OCI-LY7 (cell line): Measurements from ENCODE around the gene ACOT13. TPM values are rescaled to one million over a fixed set of nuclear protein-coding genes. Genes with fewer than 3 reads are reported as not detected.
"Not testable (repeated sequence)": the region's sequence is repeated elsewhere in the genome, so short reads cannot be mapped to it uniquely, and the experiment has no call there.

Source experiments
- BruUV-seq: library from RNA; stranded (reverse); fragments of 400-500 nt; replicated peaks from 2 replicates; lab custom pipeline; 2021; lab: Mats Ljungman, UMichigan
- CTCF ChIA-PET: fragments of 300-600 bp; sonication (Branson Sonifier 250); formaldehyde crosslinking; loops from one replicate; lab custom pipeline; 2022; ENCODE audit warnings: antibody characterized with exemption; ENCODE audit not compliant: unreplicated experiment; lab: Charles Lee
- POLR2A ChIA-PET: fragments of 300-600 bp; sonication (Branson Sonifier 250); formaldehyde crosslinking; loops from one replicate; lab custom pipeline; 2022; ENCODE audit warnings: antibody characterized with exemption; lab: Charles Lee
- DNase-seq: peaks from one replicate; pipeline ENCODE4 v3.0.0-alpha.2; 2015; ENCODE audit warnings: low spot score
- H2AFZ ChIP-seq: fragments of 200-600 bp; sonication (generic), shearing (Covaris generic); 2 replicates; pipeline ENCODE4 v1.6.1; 2014; ENCODE audit warnings: mild to moderate bottlenecking, antibody characterized with exemption, low read length, moderate library complexity
- H3K27ac ChIP-seq: fragments of 200-600 bp; sonication (generic); 2 replicates; pipeline ENCODE4 v1.5.1; 2014; ENCODE audit warnings: mixed run types, low read depth, mild to moderate bottlenecking, moderate library complexity, low read length, inconsistent platforms; ENCODE audit not compliant: poor library complexity, severe bottlenecking
- H3K36me3 ChIP-seq: fragments of 200-600 bp; sonication (generic); 2 replicates; pipeline ENCODE4 v1.6.1; 2014; ENCODE audit warnings: mild to moderate bottlenecking, antibody characterized with exemption, low read length, moderate library complexity, mixed read lengths; ENCODE audit not compliant: insufficient read depth
- H3K4me1 ChIP-seq: fragments of 200-600 bp; sonication (generic); 2 replicates; pipeline ENCODE4 v1.5.1; 2014; ENCODE audit warnings: mild to moderate bottlenecking, low read length; ENCODE audit not compliant: insufficient read depth, poor library complexity, severe bottlenecking
- H3K4me2 ChIP-seq: fragments of 200-600 bp; sonication (generic); 2 replicates; pipeline ENCODE4 v1.6.1; 2014; ENCODE audit warnings: mild to moderate bottlenecking, low read length
- H3K4me3 ChIP-seq: fragments of 200-600 bp; sonication (generic); 2 replicates; pipeline ENCODE4 v1.5.1; 2014; ENCODE audit warnings: mild to moderate bottlenecking, low read depth, low read length; ENCODE audit not compliant: poor library complexity, severe bottlenecking
- H3K79me2 ChIP-seq: fragments of 200-600 bp; sonication (generic); 2 replicates; pipeline ENCODE4 v1.6.1; 2016; ENCODE audit warnings: low read depth, mild to moderate bottlenecking, low read length, moderate library complexity, mixed read lengths; ENCODE audit not compliant: insufficient read depth
- H3K9me2 ChIP-seq: fragments of 200-600 bp; sonication (generic); 2 replicates; pipeline ENCODE4 v1.6.1; 2016; ENCODE audit warnings: mild to moderate bottlenecking, low read length, mixed read lengths; ENCODE audit not compliant: insufficient read depth
- H3K9me3 ChIP-seq: fragments of 200-600 bp; sonication (generic); 2 replicates; pipeline ENCODE4 v1.6.1; 2014; ENCODE audit warnings: mild to moderate bottlenecking, mixed run types, low read length, mixed read lengths
- H4K20me1 ChIP-seq: fragments of 200-600 bp; sonication (generic); 2 replicates; pipeline ENCODE4 v1.6.1; 2014; ENCODE audit warnings: mild to moderate bottlenecking, antibody characterized with exemption, low read length, moderate library complexity, mixed read lengths; ENCODE audit not compliant: insufficient read depth
- CTCF ChIP-seq: fragments of 200-600 bp; sonication (generic); conservative IDR thresholded peaks from 2 replicates; pipeline ENCODE4 v1.5.1; 2014; ENCODE audit warnings: mild to moderate bottlenecking, antibody characterized with exemption, low read length, moderate library complexity, mixed read lengths
- EZH2phosphoT487 ChIP-seq: fragments of 200-600 bp; sonication (generic); IDR thresholded peaks from 2 replicates; pipeline ENCODE4 v1.6.1; 2018; ENCODE audit warnings: low read depth, borderline replicate concordance, mild to moderate bottlenecking, mixed run types, antibody characterized with exemption, low read length, moderate library complexity, mixed read lengths
- intact Hi-C: fragments of 100-400 bp; cut with micrococcal nuclease; formaldehyde crosslinking; loops from one replicate; pipeline ENCODE4 v1.10.0; 2022; ENCODE audit not compliant: unreplicated experiment
- total RNA-seq, 2 experiments: library from RNA; depleted of rRNA in 1 of 2; stranded (reverse); fragments of >200 nt in 1 of 2; shearing (Covaris generic) in 1 of 2; gene quantifications; 2 replicates each; pipeline ENCODE4 v1.2.3, GENCODE V29; 2014 to 2022

The ACOT13 gene
- total RNA-seq, 2 experiments from 2014 or later = 4.1 to 16.4 TPM

GRCh38 chr6:24671077-24671476 is 4.2 kb downstream of the ACOT13 start:
- intact Hi-C loops, H3K9me2 ChIP-seq, H2AFZ ChIP-seq, H3K4me3 ChIP-seq, BruUV-seq, H3K36me3 ChIP-seq, H3K4me2 ChIP-seq, H4K20me1 ChIP-seq, H3K79me2 ChIP-seq, POLR2A ChIA-PET, CTCF ChIA-PET, DNase-seq, H3K4me1 ChIP-seq, H3K27ac ChIP-seq: not testable (repeated sequence)
- H3K9me3 ChIP-seq = peaks cover 39% of the 10 kb centered on the region

GRCh38 chr6:24672620-24673182 is 5.8 kb downstream of the ACOT13 start:
- CTCF ChIA-PET = no interaction called here
- TF ChIP-seq EZH2phosphoT487 = no peak
- no peak for TF ChIP-seq CTCF
- no TSS peak for BruUV-seq
- Histone ChIP-seq H4K20me1 (no peaks in the 10 kb centered on the region), H2AFZ (no peak overlapping the region), H3K4me3 (no peak overlapping the region), H3K4me2 (no peak overlapping the region), H3K27ac (no peak overlapping the region), H3K9me2 (no peaks in the 10 kb centered on the region), H3K4me1 (peaks cover 4% of the 10 kb centered on the region), H3K36me3 (peaks cover 3% of the 10 kb centered on the region; the same call in 1 of the 2 replicates), H3K79me2 (no peaks in the 10 kb centered on the region), H3K9me3 (peaks cover 39% of the 10 kb centered on the region)
- intact Hi-C loops = no loop called here
- POLR2A ChIA-PET = interaction anchor here (1.1 kb wide), 1 partner anchor 474 kb away, joined by 4 read pairs; no protein-coding TSS in a partner anchor
- no peak for DNase-seq

GRCh38 chr6:24673625-24674024 is 6.7 kb downstream of the ACOT13 start:
- Histone ChIP-seq H4K20me1 (no peaks in the 10 kb centered on the region), H3K9me2 (no peaks in the 10 kb centered on the region), H3K9me3 (peaks cover 39% of the 10 kb centered on the region), H3K79me2 (no peaks in the 10 kb centered on the region), H3K4me2 (no peak overlapping the region), H3K4me1 (no peaks in the 10 kb centered on the region), H3K36me3 (peaks cover 3% of the 10 kb centered on the region; the same call in 1 of the 2 replicates), H3K27ac (no peak overlapping the region), H2AFZ (no peak overlapping the region), H3K4me3 (no peak overlapping the region)
- CTCF ChIA-PET = no interaction called here
- intact Hi-C loops = no loop called here
- TF ChIP-seq EZH2phosphoT487 = no peak
- no peak for TF ChIP-seq CTCF
- DNase-seq = peak; percentile 51
- no TSS peak for BruUV-seq
- POLR2A ChIA-PET = interaction anchor here (0.6 kb wide), 1 partner anchor 1357 kb away, joined by 7 read pairs; no protein-coding TSS in a partner anchor

GRCh38 chr6:24678792-24679352 is 12.0 kb downstream of the ACOT13 start:
- POLR2A ChIA-PET, H3K4me2 ChIP-seq, H2AFZ ChIP-seq, H3K9me3 ChIP-seq, intact Hi-C loops, H3K27ac ChIP-seq, DNase-seq, H3K79me2 ChIP-seq, CTCF ChIA-PET, H3K4me3 ChIP-seq, H3K9me2 ChIP-seq, BruUV-seq, H3K36me3 ChIP-seq, H4K20me1 ChIP-seq, H3K4me1 ChIP-seq: not testable (repeated sequence)
